ENCODE data around the gene STK32B. TPM values are rescaled to one million over a fixed set of nuclear protein-coding genes. Genes with fewer than 3 reads are reported as not detected.

The STK32B gene
- total and polyA plus RNA-seq, 2 of the 8 experiments (the other 6 are each of a cell fraction or from before 2014, with no cell fraction given) = 2.3 to 2.5 TPM

DNA sequence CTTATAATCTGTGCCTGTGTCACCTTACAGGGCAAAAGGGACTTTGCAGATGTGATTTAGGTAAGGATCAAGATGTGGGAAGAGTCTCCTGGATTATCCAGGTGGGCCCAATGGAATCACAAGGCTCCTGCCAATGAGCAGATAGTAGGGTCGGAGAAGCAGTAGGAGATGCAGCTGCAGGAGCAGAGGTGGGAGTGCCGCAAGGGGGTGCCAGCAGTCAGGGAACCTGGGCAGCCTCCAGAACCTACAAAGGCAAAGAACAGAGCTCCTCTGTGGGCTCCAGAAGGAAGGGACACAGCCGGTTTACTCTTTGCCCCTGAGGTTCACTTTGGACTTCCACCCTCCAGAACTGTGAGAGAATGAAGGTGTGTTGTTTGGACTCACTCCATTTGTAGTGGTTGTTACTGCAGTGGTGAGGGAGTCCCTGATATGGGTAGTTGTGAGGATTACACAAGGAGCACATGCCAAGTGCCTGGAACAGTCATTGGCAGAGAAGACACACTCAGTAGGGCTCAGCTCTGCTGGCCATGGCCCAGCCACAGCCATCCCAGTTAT lies 338.6 kb downstream of the STK32B start:
- peaks cover 2 to 5% of the 10 kb centered on the region in 2 experiments; a peak in 2 of 4 replicates for H3K9me3 ChIP-seq (ENCODE audit: insufficient read depth in 2 of 2, low read depth in 1 of 2, low read length in 1 of 2)
- no peaks in the 10 kb centered on the region; the same call in 1 of the 2 replicates for H3K79me1 ChIP-seq (ENCODE audit: low read depth, low read length)
- no peaks in the 10 kb centered on the region for H3K4me1 ChIP-seq (replicated peaks in 1 of 4; ENCODE audit: control insufficient read depth in 3 of 4, insufficient read depth in 4 of 4, low read length in 3 of 4)
- CTCF ChIA-PET (ENCODE audit: partially characterized antibody) = interaction anchor here (0.6 to 3.5 kb wide), 3 partner anchors 9 to 866 kb away, joined by 3 to 22 read pairs (median 5); no protein-coding TSS in a partner anchor
- no peak overlapping the region for H3K18ac ChIP-seq (ENCODE audit: extremely low read depth, low read length)
- no peak overlapping the region for H3K14ac ChIP-seq (ENCODE audit: insufficient read length)
- FAIRE-seq (no peak), DNase-seq (ENCODE audit: low read depth in 1 of 2, low spot score in 2 of 2) (no peak)
- H3K4me2 ChIP-seq (ENCODE audit: insufficient read depth in 1 of 2, low read depth in 2 of 2, low read length in 2 of 2) = no peak overlapping the region
- no peaks in the 10 kb centered on the region for H3K79me2 ChIP-seq (ENCODE audit: control insufficient read depth in 1 of 2, insufficient read depth in 2 of 2, low read length in 2 of 2)
- no peak overlapping the region for H2AK5ac ChIP-seq (ENCODE audit: low read depth, low read length)
- POLR2A ChIA-PET (ENCODE audit: partially characterized antibody) = no interaction called here
- no peak overlapping the region for H4K5ac ChIP-seq (ENCODE audit: insufficient read length, low read depth, low read length)
- H2BK5ac ChIP-seq (ENCODE audit: low read depth, low read length) = no peak overlapping the region
- H2BK12ac ChIP-seq (ENCODE audit: low read depth, low read length) = no peak overlapping the region
- H3K4ac ChIP-seq (replicated peaks; ENCODE audit: insufficient read length, low read depth, low read length) = no peak overlapping the region
- WGBS, 2 experiments (ENCODE audit: extremely low coverage in 1 of 2, insufficient coverage in 1 of 2, insufficient read length in 1 of 2, insufficient replicate concordance in 2 of 2, low coverage in 1 of 2, low lambda C conversion rate in 2 of 2, missing lambda C conversion rate in 1 of 2) = 33% methylated on average over 3 of the region's 3 CpGs; no CpG with 5 or more reads in 1 of the 2 experiments
- H2AFZ ChIP-seq (ENCODE audit: low read length) = no peak overlapping the region
- H3K23ac ChIP-seq (ENCODE audit: insufficient read length) = no peak overlapping the region
- no peak overlapping the region for H3K4me3 ChIP-seq (ENCODE audit: extremely low read depth in 1 of 4, insufficient read depth in 2 of 4, low read depth in 3 of 4, low read length in 4 of 4)
- no peak overlapping the region for H2BK20ac ChIP-seq (ENCODE audit: low read length)
- 0 out of 2 replicates have a peak overlapping the region, but pooled peaks have one; percentile 36 for H4K8ac ChIP-seq (ENCODE audit: extremely low read depth, insufficient read depth, low read length)
- no peak for TF ChIP-seq BACH1 (IDR thresholded peaks at IDR 0.05; ENCODE audit: low read length)
- peak; percentile 43 to 44 for TF ChIP-seq RAD21 (IDR thresholded peaks at IDR 0.05 in 1 of 2, conservative IDR thresholded peaks at IDR 0.05 in 1 of 2; ENCODE audit: low read depth in 2 of 2, low read length in 2 of 2)
- peak in 1 of 3 experiments; percentile 12; a peak in 1 of 4 replicates for TF ChIP-seq CTCF (IDR thresholded peaks at IDR 0.05; ENCODE audit: control extremely low read depth in 1 of 3, insufficient read depth in 1 of 3, low read depth in 1 of 3, low read length in 3 of 3)
- TF ChIP-seq BRCA1 (IDR thresholded peaks at IDR 0.05; ENCODE audit: low read depth, low read length) = no peak
- no peaks in the 10 kb centered on the region for H3K23me2 ChIP-seq (ENCODE audit: low read depth, low read length)
- no peak overlapping the region for H4K91ac ChIP-seq (replicated peaks; ENCODE audit: insufficient read length, low read length)
- H4K20me1 ChIP-seq (replicated peaks in 1 of 2; ENCODE audit: control insufficient read depth in 1 of 2, insufficient read depth in 2 of 2, low read length in 2 of 2) = no peaks in the 10 kb centered on the region
- no peaks in the 10 kb centered on the region for H3K27me3 ChIP-seq (replicated peaks in 1 of 4; ENCODE audit: control insufficient read depth in 3 of 4, extremely low read depth in 1 of 4, insufficient read depth in 3 of 4, low read length in 3 of 4)
- H3K36me3 ChIP-seq (ENCODE audit: control insufficient read depth in 2 of 4, insufficient read depth in 4 of 4, low read length in 3 of 4) = no peaks in the 10 kb centered on the region
- no peak overlapping the region for H2BK120ac ChIP-seq (replicated peaks; ENCODE audit: low read depth, low read length)
- no peak overlapping the region for H2BK15ac ChIP-seq (ENCODE audit: low read length)
- H3K56ac ChIP-seq (replicated peaks; ENCODE audit: insufficient read length, low read depth, low read length) = no peak overlapping the region
- no peak overlapping the region for H3K27ac ChIP-seq (ENCODE audit: low read depth, low read length)
- no peak overlapping the region for H3K9ac ChIP-seq (replicated peaks in 1 of 4; ENCODE audit: extremely low read depth in 1 of 4, low read depth in 3 of 4, low read length in 3 of 4)

Data from H1 (cell line).